A549 (cell line): Measurements from ENCODE around the gene GNAS-AS1.

ENCODE experiments used
- CTCF ChIP-seq: fragments of >200 bp; sonication (Bioruptor Twin); formaldehyde crosslinking; IDR thresholded peaks from 3 replicates; pipeline ENCODE4 v1.5.1; 2016
- KDM1A ChIP-seq: fragments of 200-600 bp; sonication (generic); IDR thresholded peaks from 2 replicates; pipeline ENCODE4 v1.6.1; 2016; ENCODE audit warnings: low read depth, mild to moderate bottlenecking
- POLR2A ChIP-seq: IDR thresholded peaks from 2 replicates; pipeline ENCODE4 v1.6.1; 2012; ENCODE audit warnings: mild to moderate bottlenecking, low read length
- TF ChIP-seq, protein P1 (sequence below): fragments of 200-600 bp; sonication (generic); IDR thresholded peaks from 2 replicates; pipeline ENCODE4 v1.6.1; 2016; ENCODE audit warnings: antibody characterized with exemption, mild to moderate bottlenecking, moderate library complexity

DNA sequence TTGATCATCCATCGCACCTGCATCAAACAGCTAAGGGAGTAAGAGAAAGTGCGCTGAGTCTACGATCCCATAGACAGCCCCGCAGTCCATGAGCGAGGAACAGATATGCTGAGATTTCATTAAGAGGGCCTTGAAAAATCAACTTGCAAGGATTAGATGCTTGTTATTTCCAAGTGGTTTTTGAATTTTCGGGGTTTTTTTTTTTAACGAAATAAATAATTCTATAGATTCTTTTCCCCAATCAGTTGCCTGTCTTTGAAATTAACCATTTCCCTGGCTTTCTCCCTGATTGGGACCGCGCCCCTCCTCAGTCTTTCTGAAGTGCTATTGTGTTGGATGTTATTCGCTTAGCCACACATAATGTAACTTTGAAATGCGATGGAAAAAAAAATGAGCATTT, 48.6 kb downstream of the GNAS-AS1 start:
- TF ChIP-seq, protein P1, sequence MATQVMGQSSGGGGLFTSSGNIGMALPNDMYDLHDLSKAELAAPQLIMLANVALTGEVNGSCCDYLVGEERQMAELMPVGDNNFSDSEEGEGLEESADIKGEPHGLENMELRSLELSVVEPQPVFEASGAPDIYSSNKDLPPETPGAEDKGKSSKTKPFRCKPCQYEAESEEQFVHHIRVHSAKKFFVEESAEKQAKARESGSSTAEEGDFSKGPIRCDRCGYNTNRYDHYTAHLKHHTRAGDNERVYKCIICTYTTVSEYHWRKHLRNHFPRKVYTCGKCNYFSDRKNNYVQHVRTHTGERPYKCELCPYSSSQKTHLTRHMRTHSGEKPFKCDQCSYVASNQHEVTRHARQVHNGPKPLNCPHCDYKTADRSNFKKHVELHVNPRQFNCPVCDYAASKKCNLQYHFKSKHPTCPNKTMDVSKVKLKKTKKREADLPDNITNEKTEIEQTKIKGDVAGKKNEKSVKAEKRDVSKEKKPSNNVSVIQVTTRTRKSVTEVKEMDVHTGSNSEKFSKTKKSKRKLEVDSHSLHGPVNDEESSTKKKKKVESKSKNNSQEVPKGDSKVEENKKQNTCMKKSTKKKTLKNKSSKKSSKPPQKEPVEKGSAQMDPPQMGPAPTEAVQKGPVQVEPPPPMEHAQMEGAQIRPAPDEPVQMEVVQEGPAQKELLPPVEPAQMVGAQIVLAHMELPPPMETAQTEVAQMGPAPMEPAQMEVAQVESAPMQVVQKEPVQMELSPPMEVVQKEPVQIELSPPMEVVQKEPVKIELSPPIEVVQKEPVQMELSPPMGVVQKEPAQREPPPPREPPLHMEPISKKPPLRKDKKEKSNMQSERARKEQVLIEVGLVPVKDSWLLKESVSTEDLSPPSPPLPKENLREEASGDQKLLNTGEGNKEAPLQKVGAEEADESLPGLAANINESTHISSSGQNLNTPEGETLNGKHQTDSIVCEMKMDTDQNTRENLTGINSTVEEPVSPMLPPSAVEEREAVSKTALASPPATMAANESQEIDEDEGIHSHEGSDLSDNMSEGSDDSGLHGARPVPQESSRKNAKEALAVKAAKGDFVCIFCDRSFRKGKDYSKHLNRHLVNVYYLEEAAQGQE = no peak
- TF ChIP-seq POLR2A (no peak), KDM1A (no peak), CTCF (no peak)
